HTERT RPE-1 (cell line): ENCODE measurements around the gene CACNG1.
"Not testable (repeated sequence)": the region's sequence is repeated elsewhere in the genome, so short reads cannot be mapped to it uniquely, and the experiment has no call there.

Experiments
- in situ Hi-C: fragments of 300-500 bp; cut with MboI; formaldehyde crosslinking; loops from 4 replicates; pipeline ENCODE4 v1.14.3; 2020; ENCODE audit warnings: low sequenced_read_pairs

Gene CACNG1

GRCh38 chr17:67025216-67025792 is 19.1 kb upstream of the CACNG1 start:
- in situ Hi-C loops: no loop called here

DNA sequence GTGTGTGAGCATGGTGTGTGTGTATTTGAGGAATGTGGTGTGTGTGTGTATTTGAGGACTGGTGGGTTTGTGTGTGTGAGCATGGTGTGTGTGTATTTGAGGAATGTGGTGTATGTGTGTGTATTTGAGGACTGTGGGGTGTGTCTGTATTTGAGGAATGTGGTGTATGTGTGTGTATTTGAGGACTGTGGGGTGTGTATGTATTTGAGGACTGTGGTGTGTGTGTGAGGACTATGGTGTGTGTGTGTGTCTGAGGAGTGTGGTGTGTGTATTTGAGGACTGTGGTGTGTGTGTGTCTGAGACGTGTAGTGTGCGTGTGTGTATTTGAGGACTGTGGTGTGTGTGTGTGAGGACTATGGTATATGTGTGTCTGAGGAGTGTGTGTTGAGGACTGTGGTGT is 18.0 kb upstream of the CACNG1 start:
- in situ Hi-C loops: no loop called here

GRCh38 chr17:67027031-67027628 is 17.2 kb upstream of the CACNG1 start:
- in situ Hi-C loops: no loop called here

DNA sequence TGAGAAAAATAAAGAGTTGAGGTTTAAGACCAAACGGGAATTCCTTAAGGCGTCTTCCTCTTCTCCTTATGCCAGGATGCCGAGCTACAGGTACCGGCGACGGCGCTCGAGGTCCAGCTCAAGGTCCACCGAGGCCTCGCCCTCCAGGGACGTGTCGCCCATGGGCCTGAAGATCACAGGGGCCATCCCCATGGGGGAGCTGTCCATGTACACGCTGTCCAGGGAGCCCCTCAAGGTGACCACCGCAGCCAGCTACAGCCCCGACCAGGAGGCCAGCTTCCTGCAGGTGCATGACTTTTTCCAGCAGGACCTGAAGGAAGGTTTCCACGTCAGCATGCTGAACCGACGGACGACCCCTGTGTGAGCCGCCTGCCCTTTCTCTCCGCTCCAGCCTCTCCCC is 13.7 kb upstream of the CACNG1 start:
- in situ Hi-C loops: no loop called here

DNA sequence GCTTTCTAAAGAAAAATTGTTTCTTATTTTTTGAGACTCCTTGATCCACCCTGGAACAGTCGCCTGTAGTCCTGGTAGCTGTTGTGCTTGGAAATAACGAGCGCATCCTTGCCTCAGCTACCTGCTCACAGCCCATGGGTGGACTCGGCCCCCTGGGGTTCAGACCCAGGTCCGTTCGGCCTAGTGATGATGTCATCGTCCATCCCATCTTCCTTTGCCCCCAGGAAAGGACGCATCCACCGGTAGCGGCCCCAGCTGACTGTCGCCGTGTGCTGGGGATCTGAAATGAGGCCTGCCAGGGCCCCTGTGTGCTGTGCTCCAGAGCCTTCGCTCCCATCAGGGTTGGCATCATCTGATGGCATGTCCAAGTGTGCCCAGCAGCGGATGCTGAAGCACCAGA is 12.0 kb upstream of the CACNG1 start:
- in situ Hi-C loops: no loop called here

DNA sequence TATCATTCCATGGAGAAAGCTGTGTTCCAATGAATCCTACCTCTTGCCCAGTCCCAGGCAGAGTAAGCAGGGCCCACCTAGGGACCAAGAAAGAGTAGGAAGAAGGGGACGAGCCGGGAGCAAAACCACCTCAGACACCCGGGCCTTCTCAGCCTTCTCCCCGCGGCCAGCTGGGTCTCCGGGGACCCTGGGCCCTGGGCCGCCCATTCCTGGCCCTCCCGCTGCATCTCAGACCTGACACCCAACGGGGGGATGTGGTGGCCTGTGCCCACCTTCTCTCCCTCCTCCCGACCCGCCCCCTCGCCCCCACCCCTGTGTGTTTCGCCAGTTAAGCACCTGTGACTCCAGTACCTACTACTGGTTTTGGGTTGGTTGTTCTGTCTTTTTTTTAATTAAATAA is 11.4 kb upstream of the CACNG1 start:
- in situ Hi-C loops: no loop called here

DNA sequence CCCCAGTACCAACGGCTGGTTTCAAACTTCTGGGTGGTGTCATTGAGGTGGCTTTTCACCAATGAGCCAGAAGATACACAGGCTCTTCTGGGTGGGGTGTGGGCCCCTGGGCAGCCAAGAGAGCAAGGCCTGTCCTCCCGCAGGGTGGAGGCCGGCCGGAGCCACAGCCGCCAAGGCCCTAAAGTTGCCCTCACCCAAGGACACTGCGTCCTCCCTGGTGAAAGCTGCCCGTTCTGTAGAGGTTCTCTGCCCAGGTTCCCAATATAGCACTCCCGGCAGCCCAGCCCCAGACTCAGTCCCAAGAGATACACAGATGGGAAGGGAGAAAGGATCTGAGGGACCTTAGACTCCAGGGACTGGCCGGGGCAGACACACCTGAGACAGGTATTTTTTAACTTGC is 10.7 kb upstream of the CACNG1 start:
- in situ Hi-C loops: no loop called here

DNA sequence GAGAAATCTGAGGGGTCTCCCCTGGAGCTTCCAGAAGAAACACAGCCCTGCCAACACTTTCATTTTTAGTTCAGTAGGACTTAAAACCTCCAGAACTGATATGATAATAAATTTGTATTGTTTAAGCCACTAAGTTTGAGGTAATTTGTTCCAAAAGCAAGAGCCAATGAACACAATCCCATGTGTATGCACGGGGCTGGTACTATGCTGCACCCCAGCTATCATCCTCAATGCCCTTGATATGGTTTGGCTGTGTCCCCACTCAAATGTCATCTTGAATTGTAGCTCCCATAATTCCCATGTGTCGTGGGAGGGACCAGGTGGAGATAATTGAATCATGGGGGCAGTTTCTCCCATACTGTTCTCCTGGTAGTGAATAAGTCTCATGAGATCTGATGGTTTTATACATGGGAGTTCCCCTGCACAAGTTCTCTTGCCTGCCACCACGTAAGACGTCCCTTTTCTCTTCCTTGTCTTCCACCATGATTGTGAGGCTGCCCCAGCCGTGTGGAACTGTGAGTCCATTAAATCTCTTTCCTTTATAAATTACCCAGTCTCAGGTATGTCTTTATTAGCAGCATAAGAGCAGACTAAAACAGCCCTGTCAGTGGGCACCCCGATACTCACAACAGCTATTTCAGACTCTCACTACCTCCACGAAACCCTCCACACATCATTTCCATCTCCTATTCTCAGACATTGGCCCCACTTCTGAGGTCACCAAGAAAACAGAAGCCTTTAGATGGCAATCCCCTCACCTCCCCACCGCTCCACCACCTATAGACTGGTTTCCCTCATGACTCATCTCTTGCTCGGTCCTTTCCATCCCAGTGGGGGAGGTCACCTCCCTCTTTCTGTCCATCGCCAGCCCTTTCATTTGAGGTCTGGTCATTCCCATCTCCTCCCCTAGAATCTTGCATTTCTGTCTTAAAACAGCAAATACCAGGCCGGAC is 8.9 kb upstream of the CACNG1 start:
- in situ Hi-C loops: no loop called here

DNA sequence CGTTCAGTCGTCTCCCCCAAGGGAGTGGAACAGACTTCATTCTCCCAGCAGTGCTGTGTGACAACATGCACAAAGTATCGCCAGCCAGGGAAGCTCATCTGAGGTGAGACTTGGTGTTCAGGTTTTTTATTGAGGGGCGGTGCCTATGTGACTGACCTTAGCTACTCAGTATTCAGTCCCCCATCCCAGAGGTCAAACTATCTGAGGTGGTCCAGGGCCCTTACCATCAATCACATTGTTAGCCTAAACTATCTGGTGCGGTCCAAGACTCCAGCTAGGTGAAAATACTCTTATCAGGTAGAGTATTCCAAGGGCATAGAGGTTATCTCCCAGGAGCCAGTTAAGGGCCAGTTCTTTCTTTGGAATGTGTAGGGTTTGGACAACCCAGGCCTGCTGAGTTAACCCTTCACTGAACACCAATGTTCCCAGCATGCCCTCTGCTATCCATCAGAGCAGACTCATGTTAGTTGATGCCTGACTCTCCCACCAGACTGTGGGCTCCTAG is 5.4 kb upstream of the CACNG1 start:
- in situ Hi-C loops: no loop called here

DNA sequence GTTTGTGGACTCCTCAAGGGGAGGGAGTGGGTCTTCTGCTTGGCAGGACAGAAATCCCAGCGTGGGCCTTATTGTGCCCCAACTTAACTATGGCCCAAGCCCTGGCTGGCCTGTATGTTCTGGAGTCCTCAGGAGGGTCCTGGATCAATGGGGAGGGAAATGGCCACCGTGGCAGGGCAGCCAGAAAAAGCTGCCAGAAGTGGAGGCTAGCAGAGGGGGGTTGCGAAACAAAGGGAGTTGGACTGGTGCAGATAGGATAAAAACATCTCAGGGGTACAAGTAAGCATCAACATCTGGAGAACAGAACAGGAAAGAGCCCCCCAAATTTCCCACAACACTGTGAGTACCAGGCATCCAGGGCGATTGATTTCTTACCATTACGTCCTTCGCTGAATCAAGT is 3.7 kb upstream of the CACNG1 start:
- in situ Hi-C loops: no loop called here

DNA sequence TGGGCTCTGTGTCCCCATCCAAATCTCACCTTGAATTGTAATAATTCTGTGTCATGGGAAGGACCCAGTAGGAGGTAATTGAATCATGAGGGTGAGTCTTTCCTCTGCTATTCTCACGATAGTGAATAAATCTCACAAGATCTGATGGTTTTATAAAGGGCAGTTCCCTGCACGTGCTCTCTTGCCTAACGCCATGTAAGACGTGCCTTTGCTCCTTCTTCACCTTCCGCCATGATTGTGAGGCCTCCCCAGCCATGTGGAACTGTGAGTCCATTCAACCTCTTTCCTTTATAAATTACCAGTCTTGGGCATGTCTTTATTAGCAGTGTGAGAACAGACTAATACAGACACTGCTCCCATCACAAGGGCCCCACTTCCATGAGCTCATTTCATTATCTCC is 3.2 kb upstream of the CACNG1 start:
- in situ Hi-C loops: not testable (repeated sequence)

DNA sequence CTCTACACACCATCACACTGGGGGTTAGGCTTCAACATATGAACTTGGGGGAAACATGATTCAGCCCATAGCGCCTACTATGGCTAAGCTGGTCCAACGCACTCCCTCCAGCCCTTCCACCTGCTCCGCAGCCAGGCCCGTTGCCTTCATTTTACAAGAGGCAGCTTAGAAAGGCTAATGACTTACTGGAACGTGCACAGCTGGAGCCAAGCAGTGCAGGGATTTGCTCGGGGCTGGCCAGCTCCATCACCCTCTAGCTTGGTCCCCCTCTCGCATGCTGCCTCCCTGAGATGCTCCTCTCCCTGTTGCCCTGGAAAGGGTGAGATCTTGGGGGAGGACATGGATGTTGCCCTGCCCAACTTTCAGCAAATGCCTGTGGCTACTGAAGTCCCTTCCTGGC is 2.8 kb upstream of the CACNG1 start:
- in situ Hi-C loops: no loop called here

DNA sequence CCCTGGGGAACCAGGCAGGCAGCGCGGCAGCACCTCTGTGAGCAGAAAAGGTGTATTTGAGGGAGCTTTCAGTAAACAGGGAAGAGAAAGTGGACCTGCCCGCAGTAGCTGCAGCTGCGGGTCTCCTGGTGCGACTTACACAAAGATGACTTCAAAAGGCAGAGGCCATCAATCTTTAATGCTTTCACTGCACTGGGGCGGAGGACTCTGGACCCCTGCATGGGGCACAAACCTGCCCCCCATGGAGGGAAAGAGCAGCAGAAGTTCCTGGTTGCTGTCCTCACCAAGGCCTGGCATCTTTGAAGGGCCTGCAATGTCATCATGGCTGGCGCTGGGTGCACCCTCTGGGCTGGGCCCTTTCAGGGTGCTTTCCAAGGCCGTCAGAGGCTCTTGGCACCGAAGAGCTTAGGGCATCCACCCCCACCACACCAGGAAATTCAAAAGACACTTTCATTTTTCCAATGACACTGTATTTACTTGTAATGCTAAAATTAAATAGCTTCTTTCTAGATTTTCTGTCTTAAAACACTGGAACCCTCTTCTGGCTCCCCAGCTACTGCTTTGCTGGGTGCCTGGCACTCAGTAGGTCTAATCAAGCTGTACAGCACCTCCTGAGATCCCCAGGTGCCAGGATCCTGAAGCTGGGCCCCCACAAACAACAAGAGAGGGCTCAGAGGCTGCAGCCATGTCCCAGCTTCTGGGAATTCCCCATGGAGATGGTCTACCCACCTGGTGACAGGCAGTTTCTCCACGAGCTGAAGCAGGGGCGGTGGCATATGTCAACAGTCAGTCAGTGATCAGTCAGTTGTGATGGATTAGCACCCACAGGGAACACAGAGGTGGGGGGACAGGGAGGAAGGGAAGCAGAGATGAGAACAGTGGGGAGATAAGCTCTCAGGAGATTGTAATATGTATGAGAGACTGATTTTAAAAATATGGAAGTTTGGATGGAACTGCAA is 2.1 kb upstream of the CACNG1 start:
- in situ Hi-C loops: no loop called here

DNA sequence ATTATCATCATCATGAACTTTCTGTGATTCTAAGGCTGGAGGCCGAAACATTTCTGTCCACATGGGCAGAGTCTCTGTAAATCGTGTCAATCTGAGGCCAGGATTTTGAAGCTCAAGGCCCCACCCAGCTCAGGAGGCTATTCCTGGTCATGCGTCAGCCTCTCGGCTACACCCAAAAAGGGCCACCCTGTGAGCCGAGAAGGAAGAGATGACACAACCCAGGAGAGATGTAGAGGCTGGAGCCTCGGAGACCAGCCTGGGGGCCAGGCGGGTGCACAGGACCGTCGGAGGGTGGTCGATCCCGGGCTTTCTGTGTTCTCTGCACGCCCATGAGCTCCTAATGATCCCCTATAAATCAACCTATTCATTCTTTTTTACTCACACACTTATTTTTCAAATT is 1.1 kb upstream of the CACNG1 start:
- in situ Hi-C loops: no loop called here

DNA sequence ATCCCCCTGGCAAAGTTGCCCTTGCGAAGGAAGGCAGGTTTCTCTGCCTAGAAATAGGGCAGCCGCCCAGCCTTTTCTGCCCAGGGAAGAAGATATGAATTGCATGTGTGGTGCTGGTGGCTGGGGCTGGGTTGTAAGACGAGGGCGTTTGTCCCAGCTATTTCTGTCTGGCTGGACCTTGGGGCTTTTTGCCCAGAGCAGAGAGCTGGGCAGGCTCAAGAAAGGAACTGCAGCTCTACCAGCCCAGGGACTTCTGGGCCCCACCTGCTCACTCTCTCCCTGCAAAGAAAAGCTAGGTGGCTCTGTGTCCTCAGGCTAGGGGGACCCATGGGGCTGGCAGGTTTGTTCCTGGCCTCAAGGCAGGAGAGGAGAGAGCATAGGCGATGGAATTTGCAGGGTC is 586 bp downstream of the CACNG1 start:
- in situ Hi-C loops: no loop called here

DNA sequence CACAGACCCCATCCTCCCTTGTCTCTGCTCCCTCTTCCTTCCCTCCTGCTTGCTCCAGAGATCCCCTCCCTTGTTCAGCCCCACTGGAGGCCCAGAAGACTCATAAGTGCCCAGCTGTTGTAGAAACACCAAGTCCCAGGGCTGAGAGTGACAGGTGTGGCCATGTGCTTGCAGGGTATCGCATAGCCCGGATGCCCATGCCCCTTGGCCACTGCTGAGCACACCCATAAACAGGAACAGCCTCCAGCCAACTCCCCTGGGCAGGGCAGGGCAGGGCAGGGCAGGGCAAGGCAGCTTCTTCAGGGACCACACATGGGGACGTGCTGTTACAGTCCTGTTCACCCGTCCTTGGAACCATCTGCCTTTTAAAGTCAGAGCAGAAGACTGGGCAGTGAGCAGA is 2.0 kb downstream of the CACNG1 start:
- in situ Hi-C loops: no loop called here

DNA sequence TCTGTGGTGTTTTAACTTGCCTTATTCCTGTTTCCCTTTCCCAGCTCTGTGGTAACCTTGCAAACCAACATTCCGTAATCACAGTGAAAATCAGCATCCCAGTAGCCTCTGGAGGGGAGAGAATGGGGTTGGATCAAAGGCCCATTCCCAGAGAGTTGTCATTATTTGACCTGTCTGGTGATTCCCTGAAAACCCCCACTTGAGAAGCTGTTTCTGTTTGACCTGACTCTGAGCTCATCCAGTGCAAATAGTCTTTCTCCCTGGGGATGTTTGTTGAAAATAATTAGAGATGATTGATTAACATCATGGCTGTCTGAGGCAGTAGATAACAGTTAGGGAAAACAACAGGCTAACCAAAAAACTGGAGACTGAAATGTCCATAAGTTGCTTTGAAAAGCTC is 3.0 kb downstream of the CACNG1 start:
- in situ Hi-C loops: no loop called here

- in situ Hi-C loops: no loop called here
Observed at GRCh38 chr17:67049025-67049739, 4.8 kb downstream of the CACNG1 start.

DNA sequence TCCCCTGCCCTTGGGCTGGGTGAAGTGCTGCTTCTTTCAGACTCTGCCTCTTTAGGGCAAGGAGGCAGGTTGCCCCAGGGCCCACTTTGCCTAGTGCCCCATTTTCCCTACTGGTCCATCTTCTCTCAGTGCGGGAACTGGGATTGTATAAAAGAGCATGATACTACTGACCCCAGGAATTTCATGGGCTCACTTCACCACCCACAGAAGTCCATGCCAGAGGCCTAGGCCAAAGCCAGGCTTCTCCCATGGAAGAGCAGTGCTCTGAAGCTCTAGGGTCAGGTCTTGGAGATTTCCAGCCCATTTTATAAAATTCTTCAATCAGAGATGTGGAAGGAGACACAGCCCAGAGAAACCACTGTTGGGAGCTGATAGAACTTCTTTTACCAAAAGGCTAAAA is 5.7 kb downstream of the CACNG1 start:
- in situ Hi-C loops: no loop called here

- in situ Hi-C loops: no loop called here
Observed at GRCh38 chr17:67050471-67051154, 6.3 kb downstream of the CACNG1 start.
